ENCODE results near the gene GULP1. TPM values are rescaled to one million over a fixed set of nuclear protein-coding genes. Genes with fewer than 3 reads are reported as not detected.

GULP1 gene
- total and polyA plus RNA-seq, 7 donors = 5.6 to 18.0 (median 11.3) TPM

GRCh38 chr2:188609321-188610049 is 317.8 kb downstream of the GULP1 start:
- no peak for TF ChIP-seq CTCF (IDR thresholded peaks at IDR 0.05)
- no peaks in the 10 kb centered on the region for H3K4me1 ChIP-seq

GRCh38 chr2:188610050-188610444 is 318.4 kb downstream of the GULP1 start:
- no peak overlapping the region for H3K4me3 ChIP-seq
- no peaks in the 10 kb centered on the region for H3K36me3 ChIP-seq (ENCODE audit: insufficient read depth in 1 of 2, low read depth in 1 of 2)
- 83 to 89% (median 88%) methylated on average over 2 of the region's 2 CpGs for WGBS, 3 donors
- intact Hi-C loops (cut with DNase I) = no loop called here
- H3K9me3 ChIP-seq = no peaks in the 10 kb centered on the region
- no peak overlapping the region for H3K27ac ChIP-seq
- H3K27me3 ChIP-seq (ENCODE audit: insufficient read depth in 3 of 3, low read length in 2 of 3) = no peaks in the 10 kb centered on the region
- no peak for DNase-seq
- TF ChIP-seq CTCF (IDR thresholded peaks at IDR 0.05) = no peak
- H3K4me1 ChIP-seq = no peaks in the 10 kb centered on the region
- no peak for ATAC-seq

More at GRCh38 chr2:188609321-188610049, 317.8 kb downstream of the GULP1 start:
- intact Hi-C loops (cut with DNase I) = no loop called here
- H3K27ac ChIP-seq = no peak overlapping the region
- 86 to 93% (median 87%) methylated on average over 1 of the region's 1 CpG for WGBS, 3 donors
- DNase-seq (no peak), ATAC-seq (no peak)
- H3K4me3 ChIP-seq = no peak overlapping the region
- no peaks in the 10 kb centered on the region for H3K9me3 ChIP-seq
- no peaks in the 10 kb centered on the region for H3K27me3 ChIP-seq (ENCODE audit: insufficient read depth in 3 of 3, low read length in 2 of 3)
- no peaks in the 10 kb centered on the region for H3K36me3 ChIP-seq (ENCODE audit: insufficient read depth in 1 of 2, low read depth in 1 of 2)

- Histone ChIP-seq H3K4me3 (no peak overlapping the region), H3K4me1 (no peaks in the 10 kb centered on the region), H3K9me3 (no peaks in the 10 kb centered on the region), H3K27me3 (ENCODE audit: insufficient read depth in 3 of 3, low read length in 2 of 3) (no peaks in the 10 kb centered on the region), H3K36me3 (ENCODE audit: insufficient read depth in 1 of 2, low read depth in 1 of 2) (no peaks in the 10 kb centered on the region), H3K27ac (no peak overlapping the region)
- DNase-seq (no peak), ATAC-seq (no peak)
- intact Hi-C loops (cut with DNase I) = no loop called here
- 89 to 96% (median 93%) methylated on average over 2 of the region's 2 CpGs for WGBS, 3 donors
- TF ChIP-seq CTCF (IDR thresholded peaks at IDR 0.05) = no peak
Observed at GRCh38 chr2:188610827-188611226, 319.2 kb downstream of the GULP1 start.

GRCh38 chr2:188619146-188619545 is 327.5 kb downstream of the GULP1 start:
- 97 to 100% (median 97%) methylated on average over 4 of the region's 4 CpGs for WGBS, 3 donors
- no peaks in the 10 kb centered on the region for H3K36me3 ChIP-seq (ENCODE audit: insufficient read depth in 1 of 2, low read depth in 1 of 2)
- ATAC-seq (no peak), DNase-seq (no peak)
- H3K9me3 ChIP-seq = no peaks in the 10 kb centered on the region
- H3K4me1 ChIP-seq = no peaks in the 10 kb centered on the region
- no peaks in the 10 kb centered on the region for H3K27me3 ChIP-seq (ENCODE audit: insufficient read depth in 3 of 3, low read length in 2 of 3)
- TF ChIP-seq CTCF (IDR thresholded peaks at IDR 0.05) = no peak
- H3K27ac ChIP-seq = no peak overlapping the region
- H3K4me3 ChIP-seq = no peak overlapping the region
- intact Hi-C loops (cut with DNase I) = no loop called here

GRCh38 chr2:188620916-188621315 is 329.2 kb downstream of the GULP1 start:
- no peak for TF ChIP-seq CTCF (IDR thresholded peaks at IDR 0.05)
- DNase-seq (no peak), ATAC-seq (no peak)
- no peaks in the 10 kb centered on the region for H3K27me3 ChIP-seq (ENCODE audit: insufficient read depth in 3 of 3, low read length in 2 of 3)
- H3K4me3 ChIP-seq = no peak overlapping the region
- no peaks in the 10 kb centered on the region for H3K36me3 ChIP-seq (ENCODE audit: insufficient read depth in 1 of 2, low read depth in 1 of 2)
- no peak overlapping the region for H3K27ac ChIP-seq
- no peaks in the 10 kb centered on the region for H3K4me1 ChIP-seq
- WGBS, 3 donors = 70 to 76% (median 75%) methylated on average over 3 of the region's 3 CpGs
- no peaks in the 10 kb centered on the region for H3K9me3 ChIP-seq
- intact Hi-C loops (cut with DNase I) = no loop called here

Data from psoas muscle (tissue), 8 donors.